Colon (tissue), 2 donors: ENCODE measurements around the gene HRG.
"Not testable (repeated sequence)": the region's sequence is repeated elsewhere in the genome, so short reads cannot be mapped to it uniquely, and the experiment has no call there.

Source experiments
- FAIRE-seq: peaks from 2 replicates; lab custom pipeline; 2012; peaks lifted over from hg19 to GRCh38; lab: Jason Lieb, UNC
- donor health status: control.
- donor health status: control.

The HRG gene, protein sequence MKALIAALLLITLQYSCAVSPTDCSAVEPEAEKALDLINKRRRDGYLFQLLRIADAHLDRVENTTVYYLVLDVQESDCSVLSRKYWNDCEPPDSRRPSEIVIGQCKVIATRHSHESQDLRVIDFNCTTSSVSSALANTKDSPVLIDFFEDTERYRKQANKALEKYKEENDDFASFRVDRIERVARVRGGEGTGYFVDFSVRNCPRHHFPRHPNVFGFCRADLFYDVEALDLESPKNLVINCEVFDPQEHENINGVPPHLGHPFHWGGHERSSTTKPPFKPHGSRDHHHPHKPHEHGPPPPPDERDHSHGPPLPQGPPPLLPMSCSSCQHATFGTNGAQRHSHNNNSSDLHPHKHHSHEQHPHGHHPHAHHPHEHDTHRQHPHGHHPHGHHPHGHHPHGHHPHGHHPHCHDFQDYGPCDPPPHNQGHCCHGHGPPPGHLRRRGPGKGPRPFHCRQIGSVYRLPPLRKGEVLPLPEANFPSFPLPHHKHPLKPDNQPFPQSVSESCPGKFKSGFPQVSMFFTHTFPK

DNA sequence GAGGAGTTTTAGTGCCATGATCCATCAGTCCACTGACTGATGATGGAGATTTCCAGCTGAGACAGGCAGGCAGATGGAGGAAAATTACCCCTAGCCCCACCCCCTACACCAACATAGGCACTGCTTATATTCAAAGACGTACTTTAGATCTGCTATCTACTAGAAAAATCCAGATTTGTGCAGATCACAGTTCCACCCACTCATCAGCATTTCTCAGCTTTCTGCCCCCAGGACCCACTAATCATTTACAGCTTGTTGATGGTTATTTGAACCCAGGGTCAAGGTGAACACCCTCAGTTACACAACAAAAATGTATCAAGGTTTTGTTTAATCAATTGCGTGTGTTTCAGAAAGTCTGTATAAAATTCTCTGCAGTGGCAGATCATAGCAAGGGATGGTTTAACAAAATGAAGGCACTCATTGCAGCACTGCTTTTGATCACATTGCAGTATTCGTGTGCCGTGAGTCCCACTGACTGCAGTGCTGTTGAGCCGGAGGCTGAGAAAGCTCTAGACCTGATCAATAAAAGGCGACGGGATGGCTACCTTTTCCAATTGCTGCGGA is at the start of gene HRG:
TSS of gene HRG (plus strand) at position 390 of the 564 bp plus-strand sequence. CDS start at position 408, 18 bp downstream.
- no peak for FAIRE-seq

DNA sequence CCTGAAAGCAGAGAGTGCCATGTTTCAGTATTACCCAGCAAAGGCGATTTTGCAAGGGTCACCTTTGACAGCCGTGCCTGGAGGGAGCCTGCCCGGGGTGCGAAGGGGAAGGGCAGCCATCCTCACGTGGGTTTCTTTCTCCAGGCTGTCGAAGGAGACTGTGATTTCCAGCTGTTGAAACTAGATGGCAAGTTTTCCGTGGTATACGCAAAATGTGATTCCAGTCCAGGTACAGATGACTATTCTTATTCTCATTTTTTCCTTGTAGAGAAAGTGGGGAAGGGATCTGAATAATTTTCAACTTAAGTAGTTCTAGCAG is 49.6 kb upstream of the HRG start:
- no peak for FAIRE-seq

DNA sequence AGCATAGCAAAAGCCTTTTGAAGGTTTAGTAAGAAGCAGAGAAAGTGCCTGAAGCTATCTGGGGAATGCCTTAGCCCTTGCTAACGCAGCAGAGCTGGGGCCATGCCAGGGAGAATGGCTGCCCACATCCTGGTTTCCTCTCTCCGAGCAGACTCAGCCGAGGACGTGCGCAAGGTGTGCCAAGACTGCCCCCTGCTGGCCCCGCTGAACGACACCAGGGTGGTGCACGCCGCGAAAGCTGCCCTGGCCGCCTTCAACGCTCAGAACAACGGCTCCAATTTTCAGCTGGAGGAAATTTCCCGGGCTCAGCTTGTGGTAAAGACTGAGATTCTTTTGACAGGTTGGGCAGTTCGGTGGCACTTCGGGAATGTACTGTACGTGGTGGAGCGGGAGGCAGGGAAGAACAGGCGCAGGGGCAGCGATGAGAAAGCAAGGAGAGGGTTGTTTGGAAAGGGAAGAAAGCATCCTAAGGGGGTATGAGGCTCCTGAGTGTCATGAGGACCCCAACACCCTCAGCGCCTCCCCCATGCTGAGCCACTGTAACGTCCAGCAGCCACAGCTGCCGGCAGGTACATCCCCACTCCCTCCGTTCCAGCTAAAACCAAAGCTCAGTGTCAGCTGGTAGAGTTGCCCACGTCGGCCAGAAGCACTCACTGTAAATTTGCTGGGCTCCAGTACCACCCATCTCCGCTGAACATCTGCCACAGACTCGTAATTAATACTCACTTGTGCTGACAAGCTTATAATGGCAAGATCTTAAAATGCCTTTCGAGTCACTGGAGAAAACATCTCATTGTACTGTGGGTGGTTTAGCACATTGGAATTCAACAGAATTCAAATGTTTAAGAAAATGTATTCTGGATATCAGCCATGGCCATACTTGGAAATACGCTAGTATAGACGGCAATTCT is 48.5 kb upstream of the HRG start:
- FAIRE-seq = no peak

DNA sequence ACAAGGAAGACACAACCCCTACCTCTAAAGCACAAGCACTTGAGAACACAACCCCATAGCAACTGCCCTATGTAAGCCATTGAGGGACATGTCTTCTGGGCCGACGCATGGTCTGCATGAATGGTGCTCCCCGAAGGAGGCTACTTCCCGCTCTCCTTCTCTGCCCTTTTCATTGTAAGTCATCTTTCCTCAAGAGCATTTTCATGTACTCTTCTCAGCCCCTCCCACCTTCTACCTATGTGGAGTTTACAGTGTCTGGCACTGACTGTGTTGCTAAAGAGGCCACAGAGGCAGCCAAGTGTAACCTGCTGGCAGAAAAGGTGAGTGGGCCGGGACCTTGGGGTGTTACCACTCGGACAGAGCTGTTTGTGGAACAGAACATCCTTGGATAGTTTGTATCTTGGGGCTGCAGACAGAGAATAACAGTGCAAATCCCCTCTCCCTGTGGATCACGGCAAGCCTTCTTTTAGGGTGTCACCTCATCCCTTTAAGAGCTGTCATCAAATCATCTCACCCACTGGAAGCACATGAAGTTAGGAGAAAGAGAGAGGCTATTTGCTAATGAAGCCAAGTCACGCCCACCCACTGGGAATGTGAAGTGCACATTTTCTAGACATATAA is 47.4 kb upstream of the HRG start:
- no peak for FAIRE-seq

DNA sequence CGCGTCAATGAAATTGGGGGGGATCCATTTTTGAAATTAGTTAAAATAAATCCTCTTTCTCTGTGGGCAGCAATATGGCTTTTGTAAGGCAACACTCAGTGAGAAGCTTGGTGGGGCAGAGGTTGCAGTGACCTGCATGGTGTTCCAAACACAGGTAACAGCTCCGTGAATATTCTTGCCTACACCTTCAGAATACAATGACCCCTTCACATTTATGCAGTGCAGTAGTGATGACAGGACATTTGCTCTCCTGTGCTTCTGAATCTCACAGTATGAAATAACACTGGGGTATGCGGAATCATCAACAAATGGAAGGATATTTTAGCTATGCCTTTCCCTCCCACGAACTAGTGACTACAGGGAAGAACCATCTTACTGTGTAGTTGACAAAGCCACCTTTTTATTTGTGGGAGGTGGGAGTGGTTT is 46.0 kb upstream of the HRG start:
- no peak for FAIRE-seq

DNA sequence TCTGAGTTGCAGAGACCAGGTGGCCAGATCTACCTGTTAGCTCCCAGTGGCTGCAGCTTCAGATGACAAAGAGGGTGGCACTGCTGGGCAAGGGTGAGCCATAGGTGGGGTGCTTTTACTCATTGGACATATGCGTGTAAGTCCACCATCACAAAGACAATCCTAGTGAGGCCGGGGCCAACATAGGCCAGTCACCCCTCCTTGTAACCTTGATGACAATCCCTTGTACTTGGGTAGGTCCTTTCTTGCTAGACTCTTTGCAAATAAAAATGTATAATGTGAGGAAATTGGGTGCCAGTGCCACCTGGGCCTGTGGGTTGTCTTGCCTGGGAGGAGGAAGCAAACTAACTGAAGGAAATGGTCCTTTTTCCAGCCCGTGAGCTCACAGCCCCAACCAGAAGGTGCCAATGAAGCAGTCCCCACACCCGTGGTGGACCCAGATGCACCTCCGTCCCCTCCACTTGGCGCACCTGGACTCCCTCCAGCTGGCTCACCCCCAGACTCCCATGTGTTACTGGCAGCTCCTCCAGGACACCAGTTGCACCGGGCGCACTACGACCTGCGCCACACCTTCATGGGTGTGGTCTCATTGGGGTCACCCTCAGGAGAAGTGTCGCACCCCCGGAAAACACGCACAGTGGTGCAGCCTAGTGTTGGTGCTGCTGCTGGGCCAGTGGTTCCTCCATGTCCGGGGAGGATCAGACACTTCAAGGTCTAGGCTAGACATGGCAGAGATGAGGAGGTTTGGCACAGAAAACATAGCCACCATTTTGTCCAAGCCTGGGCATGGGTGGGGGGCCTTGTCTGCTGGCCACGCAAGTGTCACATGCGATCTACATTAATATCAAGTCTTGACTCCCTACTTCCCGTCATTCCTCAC is 45.4 kb upstream of the HRG start:
- FAIRE-seq = no peak

DNA sequence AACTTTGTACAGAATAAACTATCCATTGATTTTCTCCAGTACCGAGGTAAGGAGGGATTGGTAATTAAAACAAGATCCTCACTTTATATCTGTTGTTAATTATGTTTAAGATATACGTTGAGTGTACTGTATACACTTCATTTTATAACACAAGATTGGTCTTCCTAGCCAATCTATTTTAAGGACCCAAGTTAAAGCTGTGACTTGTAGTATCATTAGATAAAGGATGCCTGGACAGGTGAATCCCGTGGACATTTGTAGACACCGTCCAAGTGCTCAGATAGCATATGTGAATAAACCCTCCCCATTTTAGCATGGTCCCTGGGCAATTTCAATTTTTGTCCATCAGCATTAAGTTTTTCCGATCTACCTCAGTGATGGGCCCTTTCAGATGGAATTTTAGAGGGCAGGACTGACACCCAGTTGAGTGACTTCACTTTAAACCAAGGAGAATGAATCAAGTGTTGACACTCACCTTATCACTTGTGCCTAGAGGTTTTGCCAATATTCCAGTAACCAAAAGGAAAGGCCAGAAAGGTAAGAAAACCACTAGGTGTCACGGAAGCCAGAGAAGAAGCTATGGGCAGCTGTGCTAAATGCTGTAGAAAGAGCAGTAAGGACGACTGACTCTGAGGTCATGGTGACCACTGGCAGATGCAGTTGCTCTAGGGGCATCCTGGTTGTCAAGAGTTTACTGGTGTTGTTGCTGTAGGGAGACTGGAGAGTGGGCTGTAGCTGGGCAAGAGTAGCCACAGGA is 43.7 kb upstream of the HRG start:
- no peak for FAIRE-seq

DNA sequence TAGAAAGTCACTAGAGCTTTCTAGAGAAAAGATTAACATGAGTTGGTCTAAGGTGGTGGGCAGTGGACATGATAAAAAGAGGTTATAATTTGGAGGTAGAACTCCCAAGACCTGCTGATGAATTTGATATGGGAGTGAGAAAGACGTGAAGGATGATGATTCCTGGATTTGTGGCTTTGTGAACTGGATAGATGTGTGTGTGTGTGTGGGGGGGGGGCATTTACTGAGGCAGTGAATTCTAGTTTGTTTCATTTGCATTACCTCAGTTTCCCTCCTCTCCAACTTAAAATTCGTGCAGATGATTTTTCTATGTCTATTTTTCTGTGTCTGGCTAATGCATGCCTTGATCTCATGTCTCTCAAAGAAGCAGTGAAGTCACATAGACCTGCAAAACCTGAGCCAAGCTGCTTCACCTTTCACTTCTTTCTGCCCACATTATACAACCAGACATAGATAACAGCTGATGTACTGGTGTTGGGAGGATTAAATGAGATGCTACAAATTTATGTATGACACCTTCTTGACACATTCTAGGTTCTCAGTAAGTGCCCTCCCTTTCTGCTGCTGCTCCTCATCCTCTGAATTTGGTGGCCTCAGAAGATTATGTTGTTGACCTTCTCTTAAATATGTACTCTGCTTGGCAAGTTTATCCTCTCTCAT is 43.0 kb upstream of the HRG start:
- no peak for FAIRE-seq

DNA sequence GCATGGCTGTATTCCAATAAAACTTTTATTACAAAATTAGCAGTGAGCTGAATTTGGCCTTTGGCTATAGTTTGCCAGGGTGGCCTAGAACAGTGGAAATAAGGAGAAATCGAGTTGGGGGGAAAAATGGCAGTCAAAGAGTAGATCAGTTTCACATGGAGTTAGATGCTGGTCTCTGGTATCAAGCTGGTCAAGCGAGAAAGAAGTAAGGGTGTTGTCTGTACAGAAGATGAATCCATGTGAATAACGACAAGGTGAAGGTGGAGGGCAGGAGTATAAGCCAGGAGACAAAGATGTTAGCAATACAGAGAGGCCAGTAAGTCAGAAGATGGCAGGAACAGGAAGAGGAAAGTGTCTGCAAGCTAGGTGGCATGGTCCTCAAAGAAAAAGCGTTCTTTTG is 41.2 kb upstream of the HRG start:
- no peak for FAIRE-seq

DNA sequence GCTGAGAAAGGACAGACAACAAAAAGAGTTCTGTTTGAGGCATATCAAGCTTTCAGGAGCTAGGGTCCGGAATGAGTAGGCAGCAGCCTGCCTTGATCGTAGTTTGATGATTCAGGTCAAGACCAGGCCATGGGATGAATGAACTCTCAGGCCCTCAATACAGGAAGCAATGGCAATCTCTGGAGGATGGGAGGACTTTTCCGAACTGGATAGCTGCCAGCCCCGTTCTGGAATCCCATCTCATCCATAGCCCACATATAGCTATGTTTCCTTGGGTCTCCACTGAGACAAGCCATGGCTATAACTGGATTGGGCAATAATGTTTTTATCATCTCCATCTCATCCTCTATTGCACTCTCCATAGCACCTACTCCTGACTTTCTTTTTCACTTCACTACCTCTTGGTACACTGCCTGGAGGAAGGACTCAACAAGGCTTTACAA is 40.2 kb upstream of the HRG start:
- no peak for FAIRE-seq

DNA sequence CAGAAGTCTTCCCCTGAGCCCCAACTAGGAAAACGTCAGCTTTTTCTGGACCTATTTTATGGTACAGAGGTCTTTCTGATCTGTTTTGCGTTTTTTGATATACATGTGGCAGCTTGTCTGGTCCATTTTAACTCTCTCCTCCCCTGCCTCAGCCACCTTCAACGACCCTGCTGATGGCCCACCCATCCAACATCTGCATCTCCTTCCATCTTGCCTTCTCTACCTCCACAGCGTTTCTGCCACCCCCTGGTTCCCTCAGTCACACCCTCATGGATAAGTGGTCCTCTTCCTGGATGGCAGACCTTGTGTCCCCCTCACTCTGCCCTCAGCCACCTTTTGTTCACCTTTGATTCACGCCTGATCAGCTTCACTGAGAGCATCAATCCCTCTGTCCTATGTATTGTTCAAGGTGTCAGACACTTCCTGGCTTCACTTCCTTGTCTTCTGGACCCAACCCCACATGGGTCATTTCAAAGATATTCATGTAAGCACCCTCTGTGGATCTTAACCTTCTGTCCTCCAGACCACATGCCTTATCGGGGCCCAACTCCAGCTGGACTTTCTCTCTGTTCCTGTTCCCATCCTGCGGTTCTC is 39.5 kb upstream of the HRG start:
- FAIRE-seq = no peak

DNA sequence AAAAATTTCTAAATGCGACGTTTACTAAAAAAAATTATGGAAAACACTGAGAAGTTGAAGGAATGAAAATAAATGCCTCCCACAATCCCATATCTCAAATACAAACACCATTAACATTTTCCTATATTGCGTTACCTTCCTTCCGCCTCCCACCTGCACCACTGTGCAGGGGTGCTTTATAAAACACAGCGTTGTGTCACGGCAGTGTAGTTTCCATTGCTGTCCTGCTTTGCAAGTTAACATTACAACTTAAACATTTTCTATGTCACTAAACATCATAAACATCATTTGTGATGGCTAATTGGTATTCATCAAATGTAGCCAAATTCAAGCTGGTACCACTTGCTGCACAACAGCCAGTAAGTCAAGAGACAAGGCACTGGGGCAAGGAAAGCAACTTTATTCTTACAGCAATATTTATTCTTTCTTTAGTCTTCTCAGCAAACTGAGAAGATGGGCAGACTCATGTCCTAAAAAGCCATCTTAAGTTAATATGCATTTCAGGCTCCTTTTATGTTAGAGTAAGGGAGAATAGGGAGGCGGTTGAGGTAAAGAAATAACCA is 37.9 kb upstream of the HRG start:
- FAIRE-seq = no peak

DNA sequence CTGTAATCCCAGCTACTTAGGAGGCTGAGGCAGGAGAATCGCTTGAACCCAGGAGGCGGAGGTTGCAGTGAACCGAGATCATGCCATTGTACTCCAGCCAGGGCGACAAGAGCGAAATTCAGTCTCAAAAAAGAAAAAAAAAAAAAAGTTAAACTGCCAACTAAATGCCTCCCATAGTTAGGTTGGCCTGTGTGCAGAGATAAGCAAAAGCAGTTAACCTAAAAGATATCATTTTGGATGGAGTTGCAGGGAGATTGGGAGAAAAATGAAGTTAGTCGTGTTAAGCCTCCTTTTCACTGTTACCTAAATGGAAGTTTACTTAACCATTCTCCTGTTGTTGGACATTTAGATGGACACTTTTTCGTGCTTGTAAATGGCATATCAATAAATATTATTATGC is 37.1 kb upstream of the HRG start:
- FAIRE-seq = no peak

DNA sequence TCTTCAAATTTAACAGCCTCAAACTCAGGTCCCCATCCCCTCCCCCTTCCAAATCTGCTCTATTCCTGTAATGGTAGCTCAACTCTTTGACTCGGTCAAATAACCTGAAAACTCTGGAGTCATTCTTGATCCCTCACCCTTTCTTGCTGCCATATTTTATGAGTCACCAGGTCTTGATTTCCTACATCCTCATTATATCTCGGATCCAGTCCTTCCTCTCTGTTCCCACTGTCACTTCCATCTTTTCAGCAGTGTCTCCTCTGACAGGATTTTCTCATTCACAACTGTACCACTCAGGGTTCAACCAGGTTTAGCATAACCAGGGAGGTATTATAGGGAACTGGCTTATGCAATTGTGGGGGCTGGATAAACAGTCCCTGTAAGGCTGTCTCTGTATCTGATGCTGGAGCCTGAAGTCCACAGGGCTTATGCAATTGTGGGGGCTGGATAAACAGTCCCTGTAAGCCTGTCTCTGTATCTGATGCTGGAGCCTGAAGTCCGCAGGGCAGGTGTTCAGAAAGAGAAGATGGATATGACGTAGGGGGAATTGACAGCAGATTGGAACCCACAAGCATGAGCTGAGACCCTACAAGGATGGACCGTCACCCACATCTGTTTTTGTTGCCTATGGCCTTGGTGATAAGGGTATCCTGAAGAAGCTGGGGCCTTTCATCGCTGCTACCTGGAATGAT is 34.7 kb upstream of the HRG start:
- no peak for FAIRE-seq

DNA sequence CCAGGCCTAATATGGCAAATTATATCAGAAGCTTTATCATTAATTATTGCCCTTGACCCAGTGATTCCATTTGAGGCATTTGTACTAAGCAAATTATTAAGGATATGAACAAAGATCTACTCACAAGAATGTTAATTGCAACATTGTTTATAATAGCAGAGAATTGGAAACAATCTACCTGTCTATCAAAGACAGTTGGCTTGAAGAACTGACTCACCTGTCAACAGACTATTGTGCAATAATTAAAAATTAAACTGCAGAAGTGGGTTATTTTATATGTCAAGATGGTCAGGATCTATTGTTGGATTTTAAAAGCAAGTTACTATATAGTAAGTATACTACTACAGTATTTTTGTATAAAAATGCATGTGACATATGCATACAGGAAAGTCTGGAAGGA is 32.3 kb upstream of the HRG start:
- no peak for FAIRE-seq

DNA sequence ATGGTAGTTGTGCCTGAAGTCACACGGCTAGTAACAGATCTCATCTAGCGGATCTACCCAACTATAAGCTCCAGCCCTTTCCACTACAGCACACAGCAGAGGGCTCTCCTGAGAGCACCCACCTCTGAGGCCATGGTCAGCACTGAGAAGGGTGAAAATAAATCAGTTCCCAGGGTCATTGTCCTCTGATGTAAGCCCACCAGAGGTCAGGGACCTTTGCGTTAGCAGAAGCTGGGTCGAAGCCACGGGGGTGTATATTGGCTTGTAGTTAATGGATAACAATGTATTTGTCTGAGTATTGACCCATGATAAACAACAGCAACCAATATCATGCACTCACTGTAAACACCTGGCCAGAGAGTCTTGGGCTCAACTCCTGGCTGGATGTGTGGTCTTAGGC is 31.6 kb upstream of the HRG start:
- not testable (repeated sequence) for FAIRE-seq

DNA sequence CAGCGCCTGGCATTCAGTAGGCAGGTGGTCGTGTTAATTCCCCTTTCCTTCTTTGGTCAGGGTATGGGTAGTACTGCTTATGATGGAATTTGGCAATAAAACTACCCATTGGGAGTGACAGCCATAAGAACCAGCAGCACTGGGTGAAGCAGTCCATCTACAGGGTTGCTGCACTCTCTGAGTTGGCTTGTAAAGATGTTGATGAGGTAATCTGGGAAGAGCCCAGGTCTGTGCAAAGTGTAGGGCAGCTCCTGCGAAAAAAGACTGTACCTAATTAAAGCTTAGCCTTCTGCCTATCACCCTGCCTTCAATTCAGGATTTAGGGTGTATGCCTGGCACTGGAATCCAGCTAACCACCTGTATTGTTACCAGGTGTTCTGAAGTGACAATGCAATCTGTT is 30.3 kb upstream of the HRG start:
- no peak for FAIRE-seq

DNA sequence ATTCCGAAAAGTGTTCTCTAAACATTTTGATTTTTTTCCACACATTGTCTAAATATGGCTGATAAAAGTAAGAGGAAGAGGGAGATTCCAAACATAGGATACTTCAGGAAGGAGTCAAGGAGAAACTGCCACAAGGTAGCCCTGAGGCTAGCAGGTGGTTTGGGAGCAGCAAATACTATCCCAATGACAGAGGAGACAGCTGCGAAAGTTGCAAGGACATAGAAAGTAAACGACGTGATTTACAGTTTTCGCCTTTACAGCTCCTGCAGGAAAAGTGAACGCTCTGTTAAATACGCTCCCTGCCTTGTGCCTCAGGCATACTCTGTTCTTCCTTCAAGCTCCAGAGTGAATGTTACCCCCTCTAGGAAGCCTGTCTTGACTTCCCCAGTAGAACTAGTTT is 29.3 kb upstream of the HRG start:
- no peak for FAIRE-seq

DNA sequence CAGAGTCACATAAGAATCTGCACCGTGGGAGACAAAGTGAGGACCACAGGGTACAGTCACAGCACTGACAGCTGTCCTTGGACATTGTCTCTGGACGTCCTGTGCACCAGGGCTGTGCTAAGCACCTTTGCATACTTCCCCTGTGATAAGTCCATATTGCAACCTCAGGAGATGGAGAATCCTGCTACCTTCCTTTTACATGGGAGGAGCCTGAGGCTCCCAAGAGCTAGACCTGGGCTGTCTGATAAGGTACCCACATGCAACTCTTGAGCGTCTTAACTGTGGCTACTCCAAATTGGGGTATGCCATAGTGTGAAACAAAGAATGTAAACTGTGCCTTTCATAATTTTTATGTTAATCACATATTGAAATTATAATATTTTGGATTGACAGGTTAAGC is 28.1 kb upstream of the HRG start:
- FAIRE-seq = no peak
